SU-DHL-6 (cell line): ENCODE measurements around the gene GLS.

Experiments
- EZH2phosphoT487 ChIP-seq: fragments of 200-600 bp; sonication (generic), shearing (Covaris generic); conservative IDR thresholded peaks from 2 replicates; pipeline ENCODE4 v1.6.1; 2018; ENCODE audit warnings: mild to moderate bottlenecking, antibody characterized with exemption, low read length, moderate library complexity, mixed read lengths
- TF ChIP-seq, protein P1 (sequence below): fragments of 200-600 bp; sonication (generic); IDR thresholded peaks from one replicate; pipeline ENCODE4 v1.5.1; 2017; ENCODE audit warnings: antibody characterized with exemption, mild to moderate bottlenecking, low read length, moderate library complexity; ENCODE audit not compliant: insufficient read depth, poor library complexity, severe bottlenecking

DNA sequence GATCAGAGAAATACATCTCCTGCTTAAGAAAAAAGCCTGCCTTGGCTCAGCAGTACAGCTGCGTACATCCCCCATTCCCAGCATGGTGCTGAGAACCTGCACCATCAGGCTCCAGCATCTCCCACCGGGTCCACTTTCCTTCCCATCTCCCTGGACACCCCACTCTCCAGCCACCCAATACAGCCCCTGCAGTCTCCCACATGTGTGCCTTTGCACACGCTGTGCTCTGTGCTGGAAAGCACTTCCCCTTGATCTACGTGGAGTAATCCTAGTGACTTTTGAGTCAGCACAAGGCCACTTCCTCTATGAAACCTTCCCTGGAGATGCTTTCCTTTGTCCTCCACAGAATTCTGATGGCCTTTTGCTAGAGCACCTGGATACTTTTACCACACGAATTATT is 116.3 kb downstream of the GLS start:
- TF ChIP-seq, protein P1, sequence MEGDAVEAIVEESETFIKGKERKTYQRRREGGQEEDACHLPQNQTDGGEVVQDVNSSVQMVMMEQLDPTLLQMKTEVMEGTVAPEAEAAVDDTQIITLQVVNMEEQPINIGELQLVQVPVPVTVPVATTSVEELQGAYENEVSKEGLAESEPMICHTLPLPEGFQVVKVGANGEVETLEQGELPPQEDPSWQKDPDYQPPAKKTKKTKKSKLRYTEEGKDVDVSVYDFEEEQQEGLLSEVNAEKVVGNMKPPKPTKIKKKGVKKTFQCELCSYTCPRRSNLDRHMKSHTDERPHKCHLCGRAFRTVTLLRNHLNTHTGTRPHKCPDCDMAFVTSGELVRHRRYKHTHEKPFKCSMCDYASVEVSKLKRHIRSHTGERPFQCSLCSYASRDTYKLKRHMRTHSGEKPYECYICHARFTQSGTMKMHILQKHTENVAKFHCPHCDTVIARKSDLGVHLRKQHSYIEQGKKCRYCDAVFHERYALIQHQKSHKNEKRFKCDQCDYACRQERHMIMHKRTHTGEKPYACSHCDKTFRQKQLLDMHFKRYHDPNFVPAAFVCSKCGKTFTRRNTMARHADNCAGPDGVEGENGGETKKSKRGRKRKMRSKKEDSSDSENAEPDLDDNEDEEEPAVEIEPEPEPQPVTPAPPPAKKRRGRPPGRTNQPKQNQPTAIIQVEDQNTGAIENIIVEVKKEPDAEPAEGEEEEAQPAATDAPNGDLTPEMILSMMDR: no peak
- no peak for TF ChIP-seq EZH2phosphoT487
